Type B pancreatic cell (in vitro differentiated cells): Measurements from ENCODE around the gene GLOD4. TPM values are rescaled to one million over a fixed set of nuclear protein-coding genes. Genes with fewer than 3 reads are reported as not detected.
A peak's percentile ranks its signal among the peaks of the same experiment; 100 is the strongest.

Experiments used
- DNase-seq: peaks from one replicate; pipeline ENCODE4 v3.0.0; 2021; ENCODE audit warnings: mixed read lengths; ENCODE audit not compliant: unreplicated experiment; ENCODE audit errors: extremely low spot score
- H3K27ac Mint-ChIP-seq: 2 replicates; pipeline ENCODE4 v1.8.0; 2021; ENCODE audit warnings: mild to moderate bottlenecking, mixed read lengths
- H3K27me3 Mint-ChIP-seq: 2 replicates; pipeline ENCODE4 v1.8.0; 2021; ENCODE audit warnings: mixed read lengths
- H3K36me3 Mint-ChIP-seq: 2 replicates; pipeline ENCODE4 v1.8.0; 2021; ENCODE audit warnings: mixed read lengths
- H3K4me1 Mint-ChIP-seq: one replicate; pipeline ENCODE4 v1.8.0; 2021; ENCODE audit warnings: mixed read lengths; ENCODE audit not compliant: unreplicated experiment
- H3K4me3 Mint-ChIP-seq: 2 replicates; pipeline ENCODE4 v1.8.0; 2021; ENCODE audit warnings: mild to moderate bottlenecking, mixed read lengths
- H3K9me3 Mint-ChIP-seq: 2 replicates; pipeline ENCODE4 v1.8.0; 2021; ENCODE audit warnings: mixed read lengths
- total RNA-seq: library from RNA; stranded (reverse); gene quantifications from 2 replicates; pipeline ENCODE4 v1.2.1, GENCODE V29; 2021; ENCODE audit warnings: low replicate concordance
- TF ChIP-seq, protein P1 (sequence below): fragments of 200-600 bp; sonication (generic); conservative IDR thresholded peaks from 2 replicates; pipeline ENCODE4 v1.5.0; 2021; ENCODE audit warnings: antibody characterized with exemption, mild to moderate bottlenecking

The GLOD4 gene
- total RNA-seq, 1 donor from 2014 or later: 99.4 TPM

DNA sequence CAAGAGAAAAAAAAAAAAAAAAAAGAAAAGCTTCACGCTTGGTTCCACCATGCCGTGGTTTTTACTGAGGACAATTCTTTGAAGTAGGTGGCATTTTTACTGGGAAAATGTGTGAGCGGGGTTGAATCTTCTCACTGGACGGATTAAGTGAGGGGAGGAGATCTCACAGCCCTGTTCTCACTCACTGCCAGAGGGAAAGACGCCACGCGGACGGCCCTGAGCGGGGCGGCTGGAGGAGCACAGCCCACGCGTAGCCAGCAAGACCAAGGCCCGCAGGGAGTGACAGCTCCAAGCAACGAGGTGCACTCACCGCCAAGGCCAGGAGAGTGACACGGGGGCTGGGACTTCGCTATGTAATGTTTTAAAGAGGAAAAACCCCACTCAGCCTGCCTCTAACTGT, 43.1 kb upstream of the GLOD4 start:
- DNase-seq: no peak
- no peak overlapping the region for H3K4me3 Mint-ChIP-seq
- no peaks in the 10 kb centered on the region for H3K27me3 Mint-ChIP-seq
- no peaks in the 10 kb centered on the region for H3K4me1 Mint-ChIP-seq
- no peak overlapping the region for H3K27ac Mint-ChIP-seq
- H3K9me3 Mint-ChIP-seq: peaks cover 3% of the 10 kb centered on the region
- TF ChIP-seq, protein P1, sequence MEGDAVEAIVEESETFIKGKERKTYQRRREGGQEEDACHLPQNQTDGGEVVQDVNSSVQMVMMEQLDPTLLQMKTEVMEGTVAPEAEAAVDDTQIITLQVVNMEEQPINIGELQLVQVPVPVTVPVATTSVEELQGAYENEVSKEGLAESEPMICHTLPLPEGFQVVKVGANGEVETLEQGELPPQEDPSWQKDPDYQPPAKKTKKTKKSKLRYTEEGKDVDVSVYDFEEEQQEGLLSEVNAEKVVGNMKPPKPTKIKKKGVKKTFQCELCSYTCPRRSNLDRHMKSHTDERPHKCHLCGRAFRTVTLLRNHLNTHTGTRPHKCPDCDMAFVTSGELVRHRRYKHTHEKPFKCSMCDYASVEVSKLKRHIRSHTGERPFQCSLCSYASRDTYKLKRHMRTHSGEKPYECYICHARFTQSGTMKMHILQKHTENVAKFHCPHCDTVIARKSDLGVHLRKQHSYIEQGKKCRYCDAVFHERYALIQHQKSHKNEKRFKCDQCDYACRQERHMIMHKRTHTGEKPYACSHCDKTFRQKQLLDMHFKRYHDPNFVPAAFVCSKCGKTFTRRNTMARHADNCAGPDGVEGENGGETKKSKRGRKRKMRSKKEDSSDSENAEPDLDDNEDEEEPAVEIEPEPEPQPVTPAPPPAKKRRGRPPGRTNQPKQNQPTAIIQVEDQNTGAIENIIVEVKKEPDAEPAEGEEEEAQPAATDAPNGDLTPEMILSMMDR: no peak
- peaks cover 5% of the 10 kb centered on the region for H3K36me3 Mint-ChIP-seq

DNA sequence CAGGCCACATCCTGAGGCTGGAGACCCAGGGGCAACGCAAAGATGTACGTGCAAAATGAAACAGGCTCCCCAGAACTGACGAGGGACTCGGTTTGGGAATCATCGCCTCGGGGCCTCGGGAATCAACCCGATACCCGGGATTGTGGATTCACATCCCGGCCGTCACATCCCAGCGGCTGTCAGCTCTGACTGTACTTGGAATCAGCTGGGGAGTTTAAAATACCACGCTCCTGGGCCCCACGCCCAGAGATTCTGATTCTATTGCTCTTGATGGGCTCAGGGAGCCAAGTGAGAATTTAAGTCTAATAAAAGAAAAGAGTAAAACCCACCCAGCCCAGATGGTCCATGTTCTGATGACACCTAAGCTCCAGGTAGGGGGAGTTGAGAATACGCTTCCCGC, 42.3 kb upstream of the GLOD4 start:
- no peak overlapping the region for H3K27ac Mint-ChIP-seq
- H3K4me3 Mint-ChIP-seq: no peak overlapping the region
- H3K9me3 Mint-ChIP-seq: no peaks in the 10 kb centered on the region
- TF ChIP-seq, protein P1: no peak
- DNase-seq: no peak
- H3K36me3 Mint-ChIP-seq: peaks cover 5% of the 10 kb centered on the region
- H3K4me1 Mint-ChIP-seq: no peaks in the 10 kb centered on the region
- H3K27me3 Mint-ChIP-seq: no peaks in the 10 kb centered on the region

DNA sequence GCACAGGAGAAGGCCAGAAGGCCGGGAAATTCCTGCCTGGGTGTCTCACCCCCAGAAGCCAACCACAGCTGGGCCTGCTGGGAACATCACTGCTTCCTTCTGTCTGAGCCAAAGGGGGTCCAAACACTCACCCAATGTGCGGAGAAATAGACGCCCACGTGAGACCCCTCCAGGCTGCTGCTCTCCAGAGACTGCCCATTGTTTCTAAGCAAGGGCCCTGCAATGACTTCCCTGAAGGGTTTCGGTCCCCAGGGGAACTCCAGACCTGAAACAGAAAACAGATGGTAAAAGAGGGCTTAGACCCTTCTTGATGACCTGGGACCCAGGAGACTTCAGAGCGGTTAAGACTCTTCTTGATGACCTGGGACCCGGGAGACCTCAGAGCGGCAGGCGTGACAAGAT, 41.4 kb upstream of the GLOD4 start:
- Mint-ChIP-seq H3K27ac (no peak overlapping the region), H3K4me1 (no peaks in the 10 kb centered on the region), H3K36me3 (peaks cover 5% of the 10 kb centered on the region), H3K27me3 (no peaks in the 10 kb centered on the region), H3K9me3 (no peaks in the 10 kb centered on the region), H3K4me3 (no peak overlapping the region)
- TF ChIP-seq, protein P1: no peak
- no peak for DNase-seq

DNA sequence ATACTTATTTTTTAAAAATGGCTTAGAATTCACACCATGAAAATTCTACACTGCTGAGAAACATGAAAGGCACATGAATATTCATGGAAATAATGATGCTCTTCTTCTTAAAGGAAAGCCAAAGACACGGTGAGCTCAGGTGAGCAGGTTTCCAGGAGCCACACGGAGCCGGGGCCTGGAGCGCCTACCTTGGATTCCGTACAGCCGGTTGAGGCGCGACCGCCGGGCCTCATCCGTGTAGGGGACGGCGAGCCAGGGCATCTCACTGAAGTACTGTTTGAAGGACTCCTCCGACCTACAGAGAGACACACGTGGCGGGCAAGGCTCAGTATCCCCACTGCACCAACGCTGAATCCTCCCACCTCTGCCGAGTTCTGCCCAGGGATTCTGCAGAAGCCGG, 37.2 kb upstream of the GLOD4 start:
- TF ChIP-seq, protein P1: no peak
- H3K4me1 Mint-ChIP-seq: no peaks in the 10 kb centered on the region
- DNase-seq: no peak
- H3K27me3 Mint-ChIP-seq: no peaks in the 10 kb centered on the region
- no peak overlapping the region for H3K27ac Mint-ChIP-seq
- no peak overlapping the region for H3K4me3 Mint-ChIP-seq
- H3K36me3 Mint-ChIP-seq: no peaks in the 10 kb centered on the region
- H3K9me3 Mint-ChIP-seq: no peaks in the 10 kb centered on the region

DNA sequence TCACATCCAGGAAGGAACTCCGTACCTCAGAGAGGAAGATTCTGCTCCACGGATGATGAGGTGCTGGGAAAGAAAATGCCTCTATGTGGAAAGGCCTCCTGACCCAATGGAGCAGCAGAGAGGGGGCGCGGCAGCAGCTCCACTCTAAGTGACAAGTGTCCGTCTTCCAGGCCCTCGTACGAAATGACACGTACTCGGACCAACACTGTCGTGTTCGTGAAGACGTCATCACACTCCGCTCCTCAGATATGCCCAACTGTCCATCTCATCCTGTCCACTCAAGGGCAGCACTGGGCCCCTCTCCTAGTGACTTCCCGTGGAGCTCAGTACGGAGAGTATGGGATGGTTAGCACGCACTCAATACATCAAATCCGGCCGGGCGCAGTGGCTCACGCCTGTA, 32.3 kb upstream of the GLOD4 start:
- Mint-ChIP-seq H3K36me3 (peaks cover 12% of the 10 kb centered on the region), H3K27ac (no peak overlapping the region), H3K9me3 (no peaks in the 10 kb centered on the region), H3K4me3 (no peak overlapping the region), H3K27me3 (no peaks in the 10 kb centered on the region), H3K4me1 (no peaks in the 10 kb centered on the region)
- DNase-seq: no peak
- TF ChIP-seq, protein P1: no peak

DNA sequence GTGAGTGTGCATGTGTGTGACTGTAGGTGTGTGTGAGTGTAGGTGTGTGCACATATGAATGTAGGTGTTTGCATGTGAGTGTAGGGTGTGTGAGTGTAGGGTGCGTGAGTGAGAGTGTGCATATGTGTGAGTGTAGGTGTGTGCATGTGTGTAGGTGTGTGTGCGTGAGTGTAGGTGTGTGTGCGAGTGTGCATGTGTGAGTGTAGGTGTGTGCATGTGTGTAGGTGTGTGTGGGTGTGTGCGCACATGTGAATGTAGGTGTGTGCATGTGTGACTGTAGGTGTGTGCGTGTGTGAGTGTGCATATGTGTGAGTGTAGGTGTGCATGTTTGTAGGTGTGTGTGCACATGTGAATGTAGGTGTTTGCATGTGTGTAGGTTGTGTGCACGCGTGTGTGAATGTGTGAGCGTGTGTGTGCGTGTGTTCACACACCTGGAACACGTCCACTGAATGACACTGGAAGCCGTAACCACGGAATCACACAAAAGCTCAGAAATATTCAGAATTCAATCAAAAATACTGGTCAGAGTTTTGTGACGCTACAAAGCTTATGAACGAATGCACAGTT, 30.6 kb upstream of the GLOD4 start:
- Mint-ChIP-seq H3K27me3 (no peaks in the 10 kb centered on the region), H3K36me3 (peaks cover 15% of the 10 kb centered on the region), H3K27ac (peak overlapping the region; percentile 4), H3K4me1 (no peaks in the 10 kb centered on the region), H3K9me3 (no peaks in the 10 kb centered on the region), H3K4me3 (no peak overlapping the region)
- DNase-seq: no peak
- TF ChIP-seq, protein P1: no peak
